ENCODE measurements around the gene TCERG1.

The TCERG1 gene
- total RNA-seq, result 152 reads per million, percentile 89 among the genes with 10 or more reads in this experiment

- DNase-seq, result peak; percentile 97
Measured at GRCh38 chr5:146446861-146447733, at the start of gene TCERG1. Gene TCERG1 (plus strand): TSS chr5:146447333. CDS start chr5:146447350, 17 bp downstream.

GRCh38 chr5:146398826-146399225 is 48.3 kb upstream of the TCERG1 start:
- DNase-seq, result no peak

GRCh38 chr5:146399481-146399880 is 47.7 kb upstream of the TCERG1 start:
- no peak for DNase-seq

DNA sequence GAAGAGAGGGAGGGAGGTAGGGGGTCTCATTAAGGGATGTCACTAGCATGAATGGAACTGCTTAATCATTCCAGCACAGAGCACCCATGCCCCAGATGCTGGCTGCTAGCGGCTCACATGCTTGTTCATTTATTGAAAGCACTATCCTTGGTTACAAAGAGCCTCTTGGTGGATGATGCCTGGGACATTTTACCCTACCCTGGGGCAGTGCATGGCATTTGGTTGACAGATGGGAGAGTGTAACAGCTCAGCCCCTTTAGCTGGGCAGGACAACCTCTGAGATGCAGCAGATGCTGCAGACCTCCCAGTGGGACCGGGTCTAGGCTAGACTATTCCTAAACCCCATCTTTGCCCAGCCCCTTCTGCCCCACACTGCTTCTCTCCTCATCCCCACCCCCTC is 46.9 kb upstream of the TCERG1 start:
- DNase-seq, result no peak

DNA sequence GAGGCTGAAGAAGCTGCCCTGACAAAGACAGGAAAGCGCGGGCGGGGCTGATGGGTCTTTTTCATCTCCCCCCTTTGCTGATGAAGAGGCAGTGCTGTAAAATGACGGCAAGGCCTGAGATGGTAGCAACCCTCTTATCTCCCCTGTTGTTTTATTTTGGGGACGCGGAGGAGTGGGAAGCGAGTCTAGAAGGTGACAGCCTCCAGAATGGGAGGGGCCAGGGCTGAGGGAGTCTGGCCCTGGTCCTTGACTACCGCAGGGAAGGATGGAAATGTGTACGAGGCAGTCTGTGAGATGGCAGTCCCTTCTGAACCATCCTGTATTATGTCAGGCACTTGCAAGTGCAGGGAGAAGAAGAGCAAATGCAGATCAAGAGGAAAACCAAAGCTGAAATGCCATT is 46.1 kb upstream of the TCERG1 start:
- DNase-seq, result no peak

GRCh38 chr5:146402949-146403348 is 44.2 kb upstream of the TCERG1 start:
- DNase-seq, result no peak

DNA sequence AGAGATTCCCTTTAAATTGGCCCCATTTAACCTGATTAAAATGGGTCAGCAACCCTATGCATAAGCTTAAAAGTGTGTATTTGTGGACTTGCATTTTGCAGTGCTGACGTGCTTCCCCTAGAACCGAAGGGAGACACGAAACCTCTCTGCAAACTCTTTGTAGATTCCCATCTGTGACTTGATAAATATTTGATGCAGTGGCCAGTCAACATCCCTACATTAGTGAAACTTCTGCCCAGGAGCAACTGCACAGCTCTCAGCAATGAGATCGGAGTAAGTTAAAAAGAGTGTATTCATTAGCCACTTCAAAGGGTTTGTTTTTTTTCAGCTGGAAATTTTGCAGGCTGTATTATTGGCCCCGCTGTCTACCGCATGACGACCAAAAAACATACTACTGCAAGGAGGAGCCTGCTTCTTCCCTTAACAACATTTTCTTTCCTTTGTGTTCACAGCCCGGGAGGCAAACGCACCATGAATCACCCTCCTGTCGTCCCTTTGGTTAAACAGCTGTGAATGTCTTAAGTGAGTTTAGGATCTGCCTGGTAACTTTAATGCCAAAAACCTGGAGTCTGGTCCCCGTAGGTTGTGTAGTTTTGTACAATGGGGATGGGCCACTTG is 38.0 kb upstream of the TCERG1 start:
- no peak for DNase-seq

DNA sequence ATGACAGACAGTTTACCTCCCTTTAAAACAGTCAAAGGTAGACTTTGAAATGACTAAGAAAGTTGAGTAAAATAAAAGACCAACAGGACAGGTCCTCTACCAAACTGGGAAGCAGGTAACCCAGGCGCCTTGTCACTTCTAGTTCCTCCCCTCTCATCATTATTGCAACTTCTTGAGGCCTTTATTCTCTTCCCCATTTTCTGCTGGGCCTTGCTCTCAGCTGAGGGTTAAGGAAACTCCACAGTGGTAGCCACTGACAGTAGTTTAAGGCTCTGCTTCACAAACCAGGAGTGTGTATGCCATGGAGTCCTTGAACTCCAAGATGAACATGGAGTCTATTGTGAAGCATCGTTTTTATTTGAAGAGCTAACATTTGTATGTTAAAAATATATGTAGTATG is 36.9 kb upstream of the TCERG1 start:
- DNase-seq, result no peak

- no peak for DNase-seq
Measured at GRCh38 chr5:146419696-146420095, 27.4 kb upstream of the TCERG1 start.

- no peak for DNase-seq
Measured at GRCh38 chr5:146425023-146425422, 22.1 kb upstream of the TCERG1 start.

DNA sequence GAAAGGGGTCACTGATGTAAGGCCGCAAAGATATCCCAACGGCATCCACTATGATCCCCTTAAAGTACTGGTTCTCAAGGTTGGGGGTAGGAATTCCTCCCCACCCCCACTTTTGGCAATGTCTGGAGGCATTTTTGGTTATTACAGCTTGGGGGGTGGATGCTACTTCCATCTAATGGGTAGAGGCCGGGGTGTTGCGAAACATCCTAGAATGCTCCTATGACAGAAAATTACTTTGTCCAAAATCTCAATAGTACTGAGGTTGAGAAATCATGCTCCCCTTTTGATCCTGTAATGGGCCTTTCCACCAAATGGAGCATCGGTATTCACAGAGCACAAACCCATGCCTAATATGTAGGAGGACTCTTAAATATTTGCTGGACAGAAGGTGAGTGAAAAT is 20.8 kb upstream of the TCERG1 start:
- no peak for DNase-seq

- DNase-seq, result no peak
Measured at GRCh38 chr5:146426853-146427618, 20.1 kb upstream of the TCERG1 start.

DNA sequence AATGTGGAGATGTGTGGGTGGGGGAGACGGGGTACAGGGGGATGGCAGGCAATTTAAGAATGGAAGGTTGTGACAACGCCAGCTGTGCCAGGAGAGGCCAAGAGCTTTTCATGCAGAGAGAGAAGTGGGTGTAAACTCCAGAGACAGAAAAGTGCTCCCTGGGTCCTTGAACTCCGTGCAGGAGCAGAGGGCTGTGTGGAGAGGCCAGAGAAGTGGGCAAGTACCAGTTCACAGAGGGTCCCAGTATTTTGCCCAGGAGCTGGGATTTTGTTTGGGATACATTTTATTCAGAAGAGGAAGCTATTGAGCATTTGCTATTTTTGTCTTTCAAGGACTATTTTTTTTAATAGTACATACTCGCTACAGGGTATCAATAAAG is 19.5 kb upstream of the TCERG1 start:
- no peak for DNase-seq

- DNase-seq, result no peak
Measured at GRCh38 chr5:146428658-146429057, 18.5 kb upstream of the TCERG1 start.

DNA sequence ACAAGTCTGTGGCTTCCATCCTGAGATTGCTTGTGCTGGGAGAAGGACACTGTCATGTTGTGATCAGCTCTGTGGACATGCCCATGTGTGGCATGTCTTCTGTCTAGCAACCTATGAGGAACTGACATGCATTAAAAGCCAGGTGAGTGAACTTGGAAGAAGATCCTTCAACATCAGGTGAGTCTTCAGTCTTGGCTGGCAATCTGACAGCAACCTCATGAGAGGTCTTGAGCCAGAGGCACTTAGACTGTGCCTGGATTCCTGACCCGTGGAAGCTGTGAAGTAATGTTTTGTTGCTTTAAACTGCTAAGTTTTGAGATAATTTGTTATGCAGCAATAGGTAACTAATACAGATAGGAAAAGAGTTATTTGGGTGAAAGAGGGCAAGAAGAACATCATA is 6.8 kb upstream of the TCERG1 start:
- DNase-seq, result no peak

DNA sequence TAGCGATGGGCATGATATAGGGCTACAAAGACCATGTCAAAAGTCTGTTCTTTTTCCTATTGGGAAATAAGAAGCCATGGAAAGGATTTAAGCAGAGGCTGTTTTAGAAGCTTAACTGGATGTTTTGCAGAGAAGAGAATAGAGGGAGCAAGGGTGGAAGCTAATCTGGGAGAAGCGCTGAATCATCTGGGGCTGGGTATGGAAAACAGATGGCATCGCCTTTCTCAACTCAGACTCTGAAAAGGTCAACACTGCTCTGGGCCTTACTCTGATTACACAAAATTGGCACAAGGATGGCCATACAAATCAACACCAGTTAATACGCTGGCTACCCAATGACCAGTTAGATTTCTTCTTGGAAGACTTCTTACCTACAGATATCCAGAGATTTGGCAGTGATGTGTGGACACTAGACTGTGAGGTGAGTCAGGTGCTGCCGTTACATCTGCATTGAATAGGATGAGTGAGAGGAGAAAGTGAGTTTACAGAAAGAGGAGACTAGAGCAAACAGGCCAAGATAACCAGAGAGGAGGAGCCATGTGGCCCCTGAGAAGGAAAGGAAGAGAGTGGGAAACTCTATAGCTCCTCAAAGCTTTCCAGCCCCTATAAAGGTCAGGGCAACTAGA is 6.2 kb upstream of the TCERG1 start:
- DNase-seq, result no peak

- DNase-seq, result no peak
Measured at GRCh38 chr5:146441896-146442295, 5.2 kb upstream of the TCERG1 start.

DNA sequence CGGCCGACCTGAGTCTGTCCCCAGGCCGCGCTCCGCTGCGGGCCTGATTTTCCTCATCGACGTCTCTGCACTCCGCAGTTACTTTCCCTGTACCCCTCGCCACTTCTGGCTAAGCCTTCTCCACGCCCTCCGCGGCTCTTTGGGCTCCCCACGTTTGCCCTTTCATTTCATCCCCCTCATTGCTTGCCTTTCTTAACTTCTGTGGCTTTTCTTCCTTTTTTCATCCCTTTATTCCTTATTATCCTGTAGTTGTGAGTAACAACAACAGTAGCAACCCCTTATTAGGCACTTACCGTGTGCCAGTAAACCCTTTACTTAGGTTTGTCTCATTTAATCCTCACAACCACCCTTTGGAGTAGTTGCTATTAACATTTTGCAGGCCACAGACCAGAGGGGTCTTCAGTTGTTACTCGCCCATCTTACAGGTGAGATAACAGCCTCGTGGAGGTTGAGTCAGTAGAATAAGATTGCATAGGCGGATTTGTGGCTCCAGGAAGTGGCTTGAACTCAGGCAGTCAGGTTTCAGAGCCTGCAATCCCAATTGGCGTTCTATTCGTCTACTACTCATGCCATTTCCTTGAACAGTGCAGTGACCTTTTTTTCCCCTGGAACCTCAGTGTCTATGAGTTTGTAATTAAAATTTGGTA is 724 bp downstream of the TCERG1 start:
- DNase-seq, result no peak

DNA sequence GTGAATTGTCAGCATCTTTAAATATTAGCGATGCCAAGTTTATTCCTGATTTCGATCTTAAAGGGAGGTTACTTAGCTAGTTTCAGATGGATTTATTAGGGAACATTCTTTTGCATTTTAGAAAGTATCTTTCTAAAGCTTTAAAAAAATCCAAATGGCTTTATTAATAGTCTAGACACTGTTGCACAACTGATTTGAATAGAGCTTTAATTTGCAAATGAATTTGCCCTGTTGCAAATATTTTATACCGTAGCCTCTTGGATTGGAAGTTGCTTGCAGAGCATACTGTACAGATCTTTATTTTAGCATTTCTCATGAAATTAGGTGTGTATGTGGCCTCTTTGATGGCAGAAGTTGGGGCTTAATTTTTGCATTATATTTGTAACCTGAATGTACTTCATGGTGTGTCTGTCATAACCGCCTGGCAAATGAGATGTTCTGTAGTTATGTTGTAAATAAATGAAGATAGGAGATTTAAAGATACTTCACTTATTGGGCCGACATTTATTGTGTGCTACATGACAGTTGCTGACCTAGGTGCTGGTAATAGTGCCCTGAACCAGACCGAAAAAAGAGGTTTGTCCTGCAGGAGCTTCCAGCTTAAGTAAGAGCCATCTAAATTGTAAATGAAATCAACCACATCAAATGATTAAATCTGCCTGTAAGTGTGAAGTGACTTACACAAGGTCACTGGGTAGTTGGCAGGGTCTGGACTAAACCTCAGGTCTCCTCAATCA is 1.8 kb downstream of the TCERG1 start:
- no peak for DNase-seq

- no peak for DNase-seq
Measured at GRCh38 chr5:146450002-146450401, 2.9 kb downstream of the TCERG1 start.

- DNase-seq, result no peak
Measured at GRCh38 chr5:146451411-146451810, 4.3 kb downstream of the TCERG1 start.

DNA sequence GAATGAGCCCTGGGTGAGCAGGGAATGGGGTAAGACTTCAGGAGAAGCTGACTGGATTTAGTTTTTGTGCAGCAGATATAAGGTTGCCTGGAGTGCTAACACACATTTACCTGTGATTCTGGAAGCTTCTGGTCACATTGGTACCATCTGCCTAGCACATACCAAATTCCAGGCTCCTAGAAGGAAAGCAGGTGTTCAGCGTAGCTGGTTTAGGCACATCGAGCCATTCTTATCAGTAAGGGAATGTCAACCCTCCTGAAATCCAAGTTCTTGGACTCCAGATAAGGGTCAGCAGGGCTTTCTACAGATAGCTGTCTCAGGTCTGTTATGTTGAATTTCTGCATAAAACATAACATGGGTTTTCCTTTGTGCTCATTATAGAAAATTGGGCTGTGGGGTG is 10.3 kb downstream of the TCERG1 start:
- DNase-seq, result no peak

All from effector CD4-positive, alpha-beta T cell (primary cell).